ENCODE data around the gene AMELX. TPM values are rescaled to one million over a fixed set of nuclear protein-coding genes. Genes with fewer than 3 reads are reported as not detected.

The AMELX gene
- polyA plus RNA-seq, 2 donors = not detected

DNA sequence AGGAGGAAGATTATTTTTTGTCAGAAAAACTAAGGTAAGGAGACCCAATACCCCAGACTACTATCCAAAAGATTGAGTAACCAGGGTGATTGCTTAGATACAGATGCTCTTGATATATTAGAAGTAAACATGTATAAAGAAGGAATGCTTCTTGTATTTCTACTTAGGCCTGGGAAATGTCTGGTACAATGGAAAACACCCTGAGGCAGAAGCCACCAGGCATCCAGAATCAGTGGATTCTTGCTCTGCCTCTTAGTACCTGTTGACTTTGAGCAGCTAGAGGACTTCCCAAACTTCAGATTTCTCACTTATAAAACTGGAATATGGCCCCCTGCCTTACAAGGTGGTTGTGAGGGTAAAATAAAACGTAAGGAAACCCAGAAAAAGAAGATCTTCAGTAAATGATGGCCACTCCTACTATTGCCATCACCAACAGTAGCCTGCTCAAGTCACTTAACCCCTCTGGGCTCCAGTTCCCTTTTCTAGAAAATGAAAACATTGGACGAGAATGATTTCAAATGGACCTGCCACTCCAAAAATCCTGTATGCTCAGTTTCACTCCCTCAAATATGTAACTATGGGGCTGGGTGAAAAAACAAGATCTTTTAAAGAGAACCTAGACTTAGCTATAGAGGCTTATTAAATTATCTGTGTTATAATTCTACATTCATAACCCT is 56.6 kb downstream of the AMELX start:
- Histone ChIP-seq H3K4me1 (ENCODE audit: control insufficient read depth in 2 of 2, insufficient read depth in 2 of 2, low read length in 1 of 2) (peaks cover 0 to 4% of the 10 kb centered on the region in 2 donors), H3K27ac (ENCODE audit: low read depth in 2 of 2, low read length in 1 of 2) (no peak overlapping the region), H3K27me3 (ENCODE audit: control insufficient read depth in 1 of 2, insufficient read depth in 2 of 2, low read length in 2 of 2) (no peaks in the 10 kb centered on the region), H3K9me3 (ENCODE audit: control insufficient read depth in 2 of 2, insufficient read depth in 1 of 2, low read depth in 1 of 2, low read length in 1 of 2) (no peaks in the 10 kb centered on the region), H3K36me3 (ENCODE audit: control insufficient read depth in 2 of 2, insufficient read depth in 2 of 2, low read length in 1 of 2) (no peaks in the 10 kb centered on the region), H3K4me3 (ENCODE audit: low read depth in 1 of 2, low read length in 2 of 2) (no peak overlapping the region)
- 56 to 60% methylated on average over 2 of the region's 2 CpGs for WGBS, 2 donors

Other genes starting within 250 kb of the AMELX start
- 10 to 100 TPM in 1 of 2 donors, 1 to 10 TPM in 1; 7.4 to 20.4 TPM for gene HCCS, start 182.1 kb upstream of the AMELX start, polyA plus RNA-seq

Data from esophagus (tissue), 2 donors.